Measurements from ENCODE around the gene CLDN9.

The CLDN9 gene

DNA sequence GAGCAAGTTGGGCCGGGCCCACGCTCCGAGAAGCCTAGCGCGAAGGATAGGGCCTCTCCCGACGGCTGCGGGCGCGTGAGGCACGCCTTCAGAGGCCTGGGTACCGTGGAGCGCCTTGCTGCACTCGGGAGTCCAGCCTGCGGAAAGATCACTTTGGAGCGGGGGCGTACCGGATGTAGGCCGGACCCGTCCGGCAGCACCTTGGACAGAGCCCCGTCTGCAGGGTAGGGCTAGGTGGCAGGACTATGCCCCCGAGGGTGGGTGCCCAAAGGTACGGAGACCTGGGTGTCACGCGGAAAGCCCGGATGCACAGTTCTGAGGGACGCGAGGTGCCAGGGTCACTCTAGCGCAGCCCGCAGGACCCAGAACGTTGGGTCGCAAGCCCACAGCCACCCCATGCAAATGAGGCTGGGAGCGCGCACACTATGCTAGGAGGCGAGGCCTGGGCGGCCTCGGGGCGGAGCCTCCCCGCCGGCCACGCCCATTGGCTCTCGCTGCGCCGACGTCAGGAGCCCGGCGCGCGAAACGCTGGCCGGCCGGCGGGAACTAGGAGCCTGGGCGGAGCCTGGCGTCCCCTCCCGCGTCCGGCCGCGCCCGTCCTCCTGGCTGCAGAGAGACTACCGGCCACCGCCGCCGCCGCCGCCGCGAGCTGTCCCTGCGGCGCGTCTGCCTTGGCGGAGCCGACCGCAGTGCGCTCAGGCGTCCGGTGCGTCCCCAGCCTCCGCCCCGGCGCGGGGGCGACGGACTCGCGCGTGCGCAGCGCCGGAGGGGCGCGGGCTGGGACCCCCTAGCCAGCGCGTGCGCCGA, 43.8 kb upstream of the CLDN9 start, which contains the start of gene PAQR4 (continued):
- TF ChIP-seq ZBTB11 (tag by site-specific recombination; conservative IDR thresholded peaks at IDR 0.05; ENCODE audit: low read depth) (peak; percentile 93), ZNF791 (tag by site-specific recombination; IDR thresholded peaks at IDR 0.05) (no peak), REST (tag by site-specific recombination; IDR thresholded peaks at IDR 0.05) (peak; percentile 100), ZNF341 (tag by site-specific recombination; IDR thresholded peaks at IDR 0.05; ENCODE audit: low read depth) (no peak), BCL11A (tag by site-specific recombination; IDR thresholded peaks at IDR 0.05; ENCODE audit: low read depth) (0 out of 2 replicates have a peak, but pooled peaks have one; percentile 12), ZNF324 (tag by site-specific recombination; IDR thresholded peaks at IDR 0.05) (peak; percentile 80), ZNF596 (tag by site-specific recombination; IDR thresholded peaks at IDR 0.05) (no peak), ZFP69B (tag by site-specific recombination; IDR thresholded peaks at IDR 0.05) (peak; percentile 85), ZNF830 (tag by site-specific recombination; IDR thresholded peaks at IDR 0.05; ENCODE audit: low read depth) (no peak), FEZF1 (tag by site-specific recombination; IDR thresholded peaks at IDR 0.05) (no peak), ZBTB20 (tag by site-specific recombination; IDR thresholded peaks at IDR 0.05) (peak; percentile 71; the same call in 1 of the 2 replicates), ZNF362 (tag by site-specific recombination; IDR thresholded peaks at IDR 0.05) (no peak), ZNF391 (tag by site-specific recombination; IDR thresholded peaks at IDR 0.05; ENCODE audit: borderline replicate concordance, low read depth) (peak; percentile 80; the same call in 1 of the 2 replicates), ZBTB1 (tag by site-specific recombination; IDR thresholded peaks at IDR 0.05) (no peak), ZFHX2 (tag by site-specific recombination; conservative IDR thresholded peaks at IDR 0.05) (peak; percentile 91), ZNF10 (tag by site-specific recombination; IDR thresholded peaks at IDR 0.05) (0 out of 2 replicates have a peak, but pooled peaks have one; percentile 4), ZFP37 (tag by site-specific recombination; IDR thresholded peaks at IDR 0.05) (0 out of 2 replicates have a peak, but pooled peaks have one; percentile 49), ZNF664 (tag by site-specific recombination; IDR thresholded peaks at IDR 0.05) (no peak), ZNF560 (tag by site-specific recombination; IDR thresholded peaks at IDR 0.05; ENCODE audit: borderline replicate concordance) (no peak), ZNF776 (tag by site-specific recombination; IDR thresholded peaks at IDR 0.05; ENCODE audit: borderline replicate concordance) (no peak), ZNF514 (tag by site-specific recombination; IDR thresholded peaks at IDR 0.05) (no peak), ZNF558 (tag by site-specific recombination; IDR thresholded peaks at IDR 0.05) (no peak), PBX3 (CRISPR knock-in tag; IDR thresholded peaks at IDR 0.05) (peak; percentile 97), ZBTB8A (tag by site-specific recombination; IDR thresholded peaks at IDR 0.05) (peak; percentile 90), ZSCAN23 (tag by site-specific recombination; IDR thresholded peaks at IDR 0.05) (no peak)
- TF ChIP-seq, protein P1, sequence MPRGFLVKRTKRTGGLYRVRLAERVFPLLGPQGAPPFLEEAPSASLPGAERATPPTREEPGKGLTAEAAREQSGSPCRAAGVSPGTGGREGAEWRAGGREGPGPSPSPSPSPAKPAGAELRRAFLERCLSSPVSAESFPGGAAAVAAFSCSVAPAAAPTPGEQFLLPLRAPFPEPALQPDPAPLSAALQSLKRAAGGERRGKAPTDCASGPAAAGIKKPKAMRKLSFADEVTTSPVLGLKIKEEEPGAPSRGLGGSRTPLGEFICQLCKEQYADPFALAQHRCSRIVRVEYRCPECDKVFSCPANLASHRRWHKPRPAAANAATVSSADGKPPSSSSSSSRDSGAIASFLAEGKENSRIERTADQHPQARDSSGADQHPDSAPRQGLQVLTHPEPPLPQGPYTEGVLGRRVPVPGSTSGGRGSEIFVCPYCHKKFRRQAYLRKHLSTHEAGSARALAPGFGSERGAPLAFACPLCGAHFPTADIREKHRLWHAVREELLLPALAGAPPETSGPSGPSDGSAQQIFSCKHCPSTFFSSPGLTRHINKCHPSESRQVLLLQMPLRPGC (tag by site-specific recombination; IDR thresholded peaks at IDR 0.05), result peak; percentile 55; the same call in 1 of the 2 replicates
- TF ChIP-seq, protein P2, sequence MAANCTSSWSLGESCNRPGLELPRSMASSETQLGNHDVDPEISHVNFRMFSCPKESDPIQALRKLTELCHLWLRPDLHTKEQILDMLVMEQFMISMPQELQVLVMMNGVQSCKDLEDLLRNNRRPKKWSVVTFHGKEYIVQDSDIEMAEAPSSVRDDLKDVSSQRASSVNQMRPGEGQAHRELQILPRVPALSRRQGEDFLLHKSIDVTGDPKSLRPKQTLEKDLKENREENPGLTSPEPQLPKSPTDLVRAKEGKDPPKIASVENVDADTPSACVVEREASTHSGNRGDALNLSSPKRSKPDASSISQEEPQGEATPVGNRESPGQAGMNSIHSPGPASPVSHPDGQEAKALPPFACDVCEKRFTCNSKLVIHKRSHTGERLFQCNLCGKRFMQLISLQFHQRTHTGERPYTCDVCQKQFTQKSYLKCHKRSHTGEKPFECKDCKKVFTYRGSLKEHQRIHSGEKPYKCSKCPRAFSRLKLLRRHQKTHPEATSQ (tag by site-specific recombination; IDR thresholded peaks at IDR 0.05), result peak; percentile 79

Data from HEK293 (cell line).